ENCODE measurements around the gene TATDN3.
"Not testable (repeated sequence)": the region's sequence is repeated elsewhere in the genome, so short reads cannot be mapped to it uniquely, and the experiment has no call there.

Gene TATDN3, protein sequence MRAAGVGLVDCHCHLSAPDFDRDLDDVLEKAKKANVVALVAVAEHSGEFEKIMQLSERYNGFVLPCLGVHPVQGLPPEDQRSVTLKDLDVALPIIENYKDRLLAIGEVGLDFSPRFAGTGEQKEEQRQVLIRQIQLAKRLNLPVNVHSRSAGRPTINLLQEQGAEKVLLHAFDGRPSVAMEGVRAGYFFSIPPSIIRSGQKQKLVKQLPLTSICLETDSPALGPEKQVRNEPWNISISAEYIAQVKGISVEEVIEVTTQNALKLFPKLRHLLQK

DNA sequence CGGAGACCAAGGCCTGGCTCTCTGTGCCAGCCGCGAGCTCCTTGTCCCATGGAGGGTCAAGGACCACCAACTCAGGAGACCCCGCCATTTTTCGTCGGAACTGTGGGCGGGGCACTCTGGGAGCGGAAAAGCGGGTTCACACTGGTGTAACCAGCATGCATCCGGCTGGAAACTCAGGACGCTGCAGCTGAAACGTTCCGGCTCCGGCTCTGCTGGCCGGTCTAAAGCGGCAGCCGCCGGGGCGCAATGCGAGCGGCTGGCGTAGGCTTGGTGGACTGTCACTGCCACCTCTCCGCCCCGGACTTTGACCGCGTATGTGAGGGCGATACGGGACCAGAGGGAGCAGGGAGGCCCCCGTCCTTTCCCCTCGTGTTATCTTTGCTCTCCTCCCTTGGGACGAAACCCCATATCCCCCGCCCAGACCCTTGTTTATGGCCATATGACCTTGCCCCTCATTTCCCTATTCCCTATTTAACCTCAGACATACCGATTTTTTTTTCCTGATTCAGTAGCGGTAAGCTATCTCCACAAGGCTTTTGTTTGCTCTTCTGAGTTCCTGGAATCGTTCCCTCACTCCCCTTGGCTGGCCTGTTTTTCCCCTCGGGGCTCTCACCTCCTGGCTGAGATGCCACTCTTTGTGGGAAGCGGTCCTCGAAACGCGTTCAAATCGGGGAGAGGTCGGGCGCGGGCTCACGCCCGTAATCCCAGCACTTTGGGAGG, at the start of gene TATDN3, which contains the start of gene NSL1:
TSS of gene TATDN3 (plus strand) at position 219 of the 720 bp plus-strand sequence. CDS start at position 247, 28 bp downstream.
TSS of gene NSL1 (minus strand) at position 102 of the 720 bp plus-strand sequence. CDS start at position 88, 14 bp downstream.
- DNase-seq (ENCODE audit: low spot score) = peak; percentile 92

DNA sequence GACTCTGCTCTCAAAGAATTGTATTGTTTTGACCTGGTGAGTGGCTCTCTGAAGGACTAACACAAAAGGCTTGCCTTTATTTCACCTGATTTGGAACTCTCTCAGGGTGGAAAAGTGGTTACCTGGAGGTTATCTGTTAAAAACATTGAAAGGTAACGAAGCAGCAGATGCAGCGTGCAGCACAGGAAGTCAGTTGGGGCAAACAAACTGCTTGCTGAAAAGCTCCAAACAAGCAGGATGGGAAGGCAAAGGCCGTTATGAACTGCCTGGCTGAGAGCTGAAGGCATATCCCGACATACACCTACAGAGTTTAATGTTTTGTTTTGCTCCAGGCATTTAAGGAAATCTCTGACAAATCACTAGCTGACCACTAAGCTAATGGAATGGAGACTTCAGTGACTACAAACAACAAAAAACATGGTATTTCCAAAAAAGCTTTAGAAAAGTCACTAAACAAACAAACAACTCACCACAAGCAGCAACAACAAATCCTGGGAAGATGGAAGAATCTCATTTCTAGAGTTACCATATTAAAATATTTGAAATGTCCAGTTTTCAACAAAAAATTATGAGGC, 47.7 kb upstream of the TATDN3 start:
- DNase-seq (ENCODE audit: low spot score) = no peak

DNA sequence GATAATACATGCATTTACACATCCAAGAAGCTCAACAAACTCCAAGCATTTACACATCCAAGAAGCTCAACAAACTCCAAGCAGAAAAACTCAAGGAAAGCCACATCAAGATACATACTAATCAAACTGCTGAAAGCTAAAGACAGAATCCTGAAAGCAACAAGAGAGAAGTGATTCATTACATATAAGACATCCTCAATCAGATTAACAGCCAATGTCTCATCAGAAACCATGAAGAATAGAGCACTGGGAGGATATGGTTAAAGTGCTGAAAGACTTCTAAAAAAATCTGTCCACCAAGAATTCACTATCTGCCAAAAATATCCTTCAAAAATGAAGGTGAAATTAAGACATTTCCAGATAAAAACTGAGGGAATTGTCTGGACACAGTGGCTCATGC, 46.4 kb upstream of the TATDN3 start:
- no peak for DNase-seq (ENCODE audit: low spot score)

DNA sequence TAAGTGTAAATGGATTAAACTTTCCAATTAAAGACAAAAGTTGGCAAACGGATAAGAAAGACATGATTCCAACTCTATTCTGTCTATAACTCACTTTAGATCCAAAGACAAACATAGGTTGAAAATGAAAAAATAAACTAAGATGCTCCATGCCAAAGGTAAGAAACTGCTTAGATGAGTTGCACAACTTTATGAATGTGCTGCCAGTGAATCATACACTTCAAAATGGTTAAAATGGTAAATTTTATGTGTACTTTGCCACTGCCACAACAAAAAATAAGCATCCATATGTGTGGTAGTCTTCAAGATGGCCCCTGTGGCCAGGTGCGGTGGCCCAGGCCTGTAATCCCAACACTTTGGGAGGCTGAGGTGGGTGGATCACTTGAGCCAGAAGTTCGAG, 45.1 kb upstream of the TATDN3 start:
- DNase-seq (ENCODE audit: low spot score) = no peak

DNA sequence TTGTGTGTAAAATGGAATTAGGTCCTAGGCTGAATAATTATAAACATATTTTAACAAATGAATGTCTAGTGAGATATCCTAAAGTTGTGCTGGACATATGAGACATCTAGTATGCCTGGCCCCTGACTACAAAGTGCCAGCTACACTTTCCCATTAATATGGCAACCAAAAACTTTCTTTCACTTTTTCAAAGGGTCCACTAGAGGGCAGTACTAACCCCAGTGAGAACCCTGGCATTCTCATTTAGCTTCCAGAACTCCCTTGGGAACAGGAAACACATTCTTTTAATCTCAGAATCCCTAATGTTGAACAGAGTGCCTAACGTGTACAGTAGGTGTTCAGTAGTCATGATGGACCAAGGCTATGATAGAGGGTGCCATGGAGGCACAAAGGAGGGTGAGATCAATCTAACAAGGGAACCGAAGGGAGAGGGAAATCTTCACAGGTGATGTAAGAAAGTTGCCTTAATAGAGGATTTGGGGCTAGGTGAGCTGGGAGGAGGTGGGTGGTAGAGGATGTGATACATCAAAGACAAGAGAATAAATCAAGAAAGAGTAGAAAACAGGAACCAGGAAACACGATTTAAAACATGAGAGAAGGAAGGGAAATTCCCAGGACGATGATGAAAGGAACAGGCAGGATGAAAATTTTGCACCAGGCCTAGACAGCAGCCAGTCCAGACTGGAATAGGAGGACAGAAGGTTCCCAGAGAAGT, 41.7 kb upstream of the TATDN3 start:
- DNase-seq (ENCODE audit: low spot score) = peak; percentile 87

DNA sequence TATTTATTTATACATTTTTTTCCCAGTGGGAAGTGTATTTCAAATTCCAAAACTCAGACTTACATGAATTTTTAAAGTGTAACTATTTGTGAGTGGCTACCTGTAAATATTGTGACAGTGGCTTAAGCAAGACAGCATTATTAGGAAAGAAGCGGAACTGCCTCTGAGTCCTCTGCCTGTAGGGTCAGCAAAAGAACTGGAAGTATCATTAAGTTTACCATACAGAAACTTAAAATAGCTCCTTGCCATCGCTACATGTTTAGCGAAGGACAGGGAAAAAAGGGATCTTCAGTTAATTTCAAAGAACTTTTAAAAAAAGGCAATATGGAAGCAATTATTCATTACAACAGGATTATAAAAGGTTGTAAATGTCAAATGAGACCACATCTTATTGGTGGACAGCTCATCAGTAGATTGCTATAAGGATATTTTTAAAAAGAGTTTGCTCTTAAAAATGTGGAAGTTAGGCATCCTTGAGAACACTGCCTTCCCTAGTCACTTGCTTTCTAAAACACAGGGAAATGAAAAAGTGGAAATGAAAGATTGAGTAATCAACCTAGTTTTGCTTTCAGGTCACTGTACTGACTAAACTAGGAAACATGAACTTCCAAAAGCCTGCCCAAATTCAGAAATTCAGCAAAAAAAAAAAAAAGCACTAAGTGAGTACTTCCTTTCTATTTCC, 39.3 kb upstream of the TATDN3 start:
- DNase-seq (ENCODE audit: low spot score) = peak; percentile 4

DNA sequence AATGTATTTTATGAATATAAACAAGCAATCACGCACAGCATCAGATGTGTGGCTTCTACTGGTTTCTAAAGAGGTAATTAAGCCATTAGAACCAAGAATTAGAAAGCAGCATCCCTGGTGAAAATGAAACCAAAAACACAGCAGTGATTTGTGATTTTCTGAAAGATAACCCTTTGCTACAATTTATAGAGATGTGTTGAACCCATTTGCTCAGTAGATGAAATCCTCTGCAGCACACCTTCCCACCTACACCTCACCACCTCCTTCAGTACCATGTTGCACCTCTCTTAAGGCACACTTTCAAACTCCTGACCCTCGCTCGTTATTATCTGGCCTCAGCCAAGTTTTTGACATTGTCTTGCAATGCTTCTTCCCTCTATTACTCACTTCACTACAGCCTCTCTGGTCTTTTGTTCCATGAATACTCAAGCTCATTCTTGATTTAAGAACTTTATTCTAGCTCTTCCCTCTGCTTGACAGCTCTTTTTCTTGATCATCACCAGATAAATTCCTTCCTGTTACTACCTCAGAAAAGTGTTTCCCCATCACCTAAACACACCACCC, 38.7 kb upstream of the TATDN3 start:
- DNase-seq (ENCODE audit: low spot score) = no peak

DNA sequence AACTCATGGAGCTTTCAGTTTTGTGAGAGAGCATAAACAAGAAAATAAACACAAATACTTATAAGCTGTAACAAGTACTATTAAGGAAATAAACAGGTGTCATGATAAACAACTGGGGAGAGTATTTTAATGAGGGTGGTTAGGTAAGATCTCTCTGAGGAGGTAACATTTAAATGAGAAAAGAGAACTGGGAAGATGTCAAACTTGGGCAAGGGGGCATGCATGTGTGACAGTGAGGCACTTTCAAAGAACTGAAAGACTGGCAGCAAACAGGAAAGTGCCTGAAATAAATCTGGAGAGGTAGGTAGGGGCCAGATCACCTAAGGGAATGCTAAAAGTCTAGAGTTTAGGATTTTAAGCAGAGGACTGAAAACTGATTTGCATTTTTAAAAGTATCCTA, 37.9 kb upstream of the TATDN3 start:
- DNase-seq (ENCODE audit: low spot score) = no peak

DNA sequence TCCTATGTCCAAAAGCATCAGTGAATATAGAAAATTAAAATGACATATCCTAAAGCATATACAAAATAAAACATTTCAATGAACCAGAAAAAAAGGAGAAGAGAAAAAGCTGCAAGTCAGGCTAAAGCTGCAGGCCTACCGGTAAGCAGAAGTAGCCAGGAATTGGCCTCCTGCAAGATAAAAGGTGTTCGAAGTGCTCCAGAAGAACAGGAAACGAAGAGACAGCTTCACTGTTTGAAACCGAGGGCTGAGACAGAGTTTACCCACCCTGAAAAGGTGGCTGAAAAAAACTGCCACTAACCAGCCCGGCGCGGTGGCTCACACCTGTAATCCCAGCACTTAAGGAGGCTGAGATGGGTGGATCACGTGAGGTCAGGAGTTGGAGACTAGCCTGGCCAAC, 37.5 kb upstream of the TATDN3 start:
- no peak for DNase-seq (ENCODE audit: low spot score)

DNA sequence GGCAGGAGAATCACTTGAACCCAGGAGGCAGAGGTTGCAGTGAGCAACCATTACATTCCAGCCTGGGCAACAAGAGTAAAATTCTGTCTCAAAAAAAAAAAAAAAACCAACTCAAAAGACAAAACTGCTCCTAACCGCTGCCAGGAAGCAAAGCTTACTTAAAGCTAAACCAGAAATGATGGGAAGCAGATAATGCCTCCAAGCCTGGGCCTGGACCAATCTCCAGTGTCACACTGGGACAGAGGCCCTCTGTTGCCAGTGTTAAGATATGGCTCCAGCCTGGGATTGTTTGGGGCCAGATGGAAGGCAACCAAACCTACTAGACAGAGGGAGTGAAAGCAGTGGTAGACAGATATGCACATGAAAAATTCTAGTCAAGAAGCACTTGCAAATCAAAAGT, 37.0 kb upstream of the TATDN3 start:
- DNase-seq (ENCODE audit: low spot score) = no peak

DNA sequence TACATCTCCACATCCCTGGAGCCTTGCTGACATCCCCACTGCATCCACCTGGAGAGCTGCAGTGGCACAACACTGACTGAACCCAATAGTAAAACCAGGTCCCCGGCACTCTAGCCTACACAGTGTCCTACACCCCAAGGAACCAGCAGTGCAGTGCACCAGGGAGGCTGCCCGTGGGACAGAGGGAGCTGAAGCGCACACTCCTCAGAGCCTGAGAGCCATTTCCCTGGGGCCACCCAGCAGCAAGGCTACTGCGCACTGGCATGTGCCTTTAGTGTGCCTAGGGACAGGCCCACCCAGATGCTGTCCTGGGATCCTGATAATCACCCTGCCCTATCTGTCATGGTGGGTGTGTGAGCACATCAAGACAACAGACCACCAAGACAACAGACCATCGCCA, 32.0 kb upstream of the TATDN3 start:
- no peak for DNase-seq (ENCODE audit: low spot score)

DNA sequence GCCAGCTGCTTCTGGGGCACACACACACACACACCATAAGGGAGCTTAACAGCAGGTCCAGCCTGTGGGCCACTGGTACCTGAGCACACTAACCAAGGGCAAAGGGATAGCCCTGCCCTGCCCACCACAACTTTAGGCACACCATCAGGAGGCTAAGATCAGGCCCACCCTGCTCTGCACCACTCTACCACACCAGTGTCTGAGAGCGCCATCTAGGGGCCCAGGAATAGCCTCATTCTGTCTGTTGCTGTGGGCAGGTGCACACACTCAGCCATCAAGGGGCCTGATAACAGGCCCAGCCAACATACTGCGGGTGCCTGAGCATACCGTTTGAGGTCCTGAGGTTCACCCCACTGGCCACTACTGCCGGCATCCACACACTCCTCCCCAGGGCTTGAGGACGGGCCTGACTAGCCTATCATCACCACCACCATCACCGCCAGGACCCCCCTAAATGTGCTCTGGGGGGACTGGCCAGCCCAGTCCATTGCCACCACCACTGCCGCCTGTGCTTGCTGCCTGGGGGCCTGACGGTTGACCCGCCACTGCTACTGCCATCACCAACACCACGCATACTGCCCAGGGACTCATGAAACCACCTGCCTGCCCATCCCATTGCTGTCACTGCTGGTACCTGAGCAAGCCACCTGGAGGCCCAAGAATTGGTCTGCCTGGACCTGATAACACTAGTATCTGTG, 31.4 kb upstream of the TATDN3 start:
- DNase-seq (ENCODE audit: low spot score) = peak; percentile 13

DNA sequence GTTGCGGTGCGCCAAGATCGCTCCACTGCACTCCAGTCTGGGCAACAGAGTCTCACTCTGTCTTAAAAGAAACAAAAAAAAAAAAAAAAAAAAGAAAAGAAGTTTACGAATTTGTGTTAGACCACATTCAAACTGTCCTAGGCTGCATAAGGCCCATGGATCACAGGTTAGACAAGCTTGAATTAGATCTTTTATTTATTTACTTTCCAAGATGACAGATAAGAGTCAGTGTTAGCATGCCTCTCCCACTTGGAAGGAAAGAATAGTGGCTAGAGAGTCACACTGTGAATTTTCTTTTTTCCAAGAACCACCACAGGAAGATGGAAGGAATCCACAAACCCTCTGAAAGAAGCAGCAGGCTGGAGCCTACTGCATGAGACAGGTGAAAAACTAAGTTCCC, 29.5 kb upstream of the TATDN3 start:
- DNase-seq (ENCODE audit: low spot score) = no peak

DNA sequence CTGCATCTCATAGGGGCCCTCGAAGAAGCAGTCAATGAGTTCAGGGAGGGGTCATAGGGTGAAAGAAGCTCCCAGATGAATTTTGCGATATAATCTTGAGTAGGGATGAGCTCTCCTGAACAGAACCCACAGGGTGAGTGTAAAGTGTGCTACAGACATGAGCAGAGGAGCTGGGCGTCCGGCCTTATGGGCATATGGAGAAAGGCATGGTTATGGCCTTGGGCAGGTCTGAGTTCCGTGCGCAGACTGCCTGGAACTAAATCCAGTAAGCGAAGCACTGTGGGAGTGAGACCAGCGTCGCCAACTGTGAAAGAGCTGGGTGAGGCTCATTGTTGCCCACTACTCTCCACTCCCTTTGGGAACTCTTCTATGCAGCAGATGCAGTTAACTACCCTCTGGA, 28.9 kb upstream of the TATDN3 start:
- no peak for DNase-seq (ENCODE audit: low spot score)

DNA sequence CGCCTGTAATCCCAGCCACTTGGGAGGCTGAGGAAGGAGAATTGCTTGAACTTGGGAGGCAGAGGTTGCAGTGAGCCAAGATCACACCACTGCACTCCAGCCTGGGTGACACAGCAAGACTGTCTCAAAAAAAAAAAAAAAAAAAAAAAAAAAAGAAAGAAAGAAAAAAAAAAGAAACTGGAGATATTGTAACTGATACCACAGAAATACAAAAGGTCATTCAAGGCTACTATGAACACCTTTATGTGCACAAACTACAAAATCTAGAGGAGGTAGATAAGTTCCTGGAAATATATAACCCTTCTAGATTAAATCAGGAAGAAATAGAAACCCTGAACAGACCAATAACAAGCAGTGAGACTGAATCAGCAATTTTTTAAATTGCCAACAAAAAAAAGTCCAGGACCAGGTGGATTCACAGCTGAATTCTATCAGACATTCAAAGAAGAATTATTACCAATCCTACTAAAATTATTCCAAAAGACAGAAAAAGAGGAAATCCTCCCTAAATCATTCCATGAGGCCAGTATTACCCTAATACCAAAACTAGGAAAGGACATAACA, 26.9 kb upstream of the TATDN3 start:
- not testable (repeated sequence) for DNase-seq (ENCODE audit: low spot score)

DNA sequence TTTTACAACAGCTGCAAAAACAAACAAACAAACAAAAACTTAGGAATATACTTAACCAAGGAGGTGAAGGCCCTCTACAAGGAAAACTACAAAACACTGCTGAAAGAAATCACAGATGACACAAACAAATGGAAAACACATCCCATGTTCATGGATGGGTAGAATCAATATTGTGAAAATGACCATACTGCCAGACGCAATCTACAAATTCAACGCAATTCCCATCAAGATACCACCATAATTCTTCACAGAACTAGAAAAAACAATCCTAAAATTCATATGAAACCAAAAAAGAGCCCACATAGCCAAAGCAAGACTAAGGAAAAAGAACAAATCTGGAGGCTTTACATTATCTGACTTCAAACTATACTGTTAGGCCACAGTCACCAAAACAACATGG, 24.9 kb upstream of the TATDN3 start:
- DNase-seq (ENCODE audit: low spot score) = not testable (repeated sequence)

DNA sequence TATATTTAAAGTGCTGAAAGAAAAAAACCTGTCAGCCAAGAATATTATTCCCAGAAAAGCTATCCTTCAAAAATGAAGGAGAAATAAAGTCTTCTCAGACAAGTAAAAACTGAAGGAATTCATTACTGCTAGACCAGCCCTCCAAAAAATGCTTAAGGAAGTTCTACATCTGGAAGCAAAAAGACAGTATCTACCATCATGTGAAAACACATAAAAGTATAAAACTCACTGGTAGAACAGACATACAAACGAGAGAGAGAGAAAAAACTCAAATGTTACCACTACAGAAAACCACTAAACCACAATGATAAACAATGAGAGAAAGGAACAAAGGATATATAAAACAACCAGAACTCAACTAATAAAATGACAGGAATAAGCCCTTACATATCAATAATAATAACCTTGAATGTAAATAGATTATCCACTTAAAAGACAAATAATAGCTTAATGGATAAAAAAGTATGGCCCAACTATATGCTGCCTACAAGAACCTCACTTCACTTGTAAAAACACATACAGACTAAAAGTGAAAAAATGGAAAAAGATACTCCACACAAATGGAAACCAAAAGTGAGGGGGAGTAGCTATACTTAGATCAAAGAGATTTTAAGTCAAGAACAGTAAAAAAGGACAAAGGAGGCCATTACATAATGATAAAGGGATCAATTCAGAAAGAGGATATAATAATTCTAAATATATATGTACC, 22.1 kb upstream of the TATDN3 start:
- DNase-seq (ENCODE audit: low spot score) = no peak

DNA sequence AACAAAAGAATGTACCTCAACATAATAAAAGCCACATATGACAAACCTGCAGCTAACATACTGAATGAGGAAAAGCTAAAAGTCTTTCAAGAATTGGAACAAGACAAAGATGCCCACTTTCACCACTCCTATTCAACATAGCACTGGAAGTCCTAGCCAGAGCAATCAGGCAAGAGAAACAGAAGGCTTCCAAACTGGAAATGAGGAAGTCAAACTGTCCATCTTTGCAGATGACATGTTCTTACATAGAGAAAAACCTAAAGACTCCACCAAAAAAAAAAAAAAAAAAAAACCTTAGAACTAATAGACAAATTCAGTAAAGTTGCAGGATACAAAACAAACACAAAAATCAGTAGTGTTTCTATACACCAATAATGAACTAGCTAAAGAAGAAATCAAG, 20.4 kb upstream of the TATDN3 start:
- DNase-seq (ENCODE audit: low spot score) = no peak

DNA sequence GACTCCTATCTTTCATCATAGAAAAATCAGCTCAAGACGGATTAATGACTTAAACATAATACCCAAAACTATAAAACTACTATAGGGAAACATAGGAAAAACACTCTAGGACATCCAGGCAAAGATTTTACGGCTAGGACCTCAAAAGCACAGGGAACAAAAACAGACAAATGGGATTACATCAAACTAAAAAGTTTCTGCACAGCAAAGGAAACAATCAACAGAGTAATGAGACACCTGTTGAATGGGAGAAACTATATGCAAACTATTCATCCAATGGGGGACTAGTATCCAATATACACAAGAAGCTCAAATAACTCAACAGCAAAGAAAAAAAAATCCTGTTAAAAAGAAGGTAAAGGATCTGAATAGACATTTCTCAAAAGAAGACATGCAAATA, 18.7 kb upstream of the TATDN3 start:
- no peak for DNase-seq (ENCODE audit: low spot score)

DNA sequence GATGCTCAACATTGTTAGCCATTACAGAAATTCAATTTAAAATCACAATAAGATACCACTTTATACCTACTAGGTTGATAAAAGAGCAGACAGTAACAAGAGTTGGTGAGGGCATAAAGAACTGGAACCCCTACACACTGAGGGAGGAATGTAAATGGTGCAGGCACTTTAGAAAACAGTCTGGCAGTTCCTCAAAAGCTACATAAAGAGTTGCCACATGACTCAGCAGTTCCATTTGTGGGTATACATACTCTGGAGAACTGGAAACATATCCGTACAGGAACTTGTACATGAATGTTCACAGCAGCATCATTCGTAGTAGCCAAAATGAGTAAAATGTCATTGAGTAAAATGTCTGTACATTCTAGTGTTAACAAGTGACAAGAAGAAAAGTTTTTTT, 17.1 kb upstream of the TATDN3 start:
- DNase-seq (ENCODE audit: low spot score) = no peak
